NCI-H82 treated with DMSO at 0.1 percent for 48 hours (cell line): Measurements from ENCODE around the gene GTF3C5.

Experiments used
- DNase-seq: peaks from one replicate; lab custom pipeline; 2025; ENCODE audit not compliant: unreplicated experiment; lab: John Stamatoyannopoulos, UW

The GTF3C5 gene

DNA sequence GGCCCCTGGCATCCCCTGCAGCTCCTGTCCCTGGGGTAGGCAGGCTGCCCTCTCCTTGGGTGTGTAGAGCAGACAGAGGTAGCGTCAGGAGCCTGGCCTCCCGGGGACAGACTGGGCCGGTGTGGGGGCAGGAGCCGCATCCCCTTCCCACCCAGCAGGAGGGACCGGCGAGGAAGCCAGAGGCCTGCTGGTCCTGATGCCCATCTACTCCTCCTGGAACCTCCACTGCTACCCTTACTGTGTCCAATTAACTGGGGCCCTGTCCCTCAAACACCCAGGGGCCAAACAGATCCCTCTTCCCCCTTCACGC is 74.6 kb downstream of the GTF3C5 start:
- no peak for DNase-seq

DNA sequence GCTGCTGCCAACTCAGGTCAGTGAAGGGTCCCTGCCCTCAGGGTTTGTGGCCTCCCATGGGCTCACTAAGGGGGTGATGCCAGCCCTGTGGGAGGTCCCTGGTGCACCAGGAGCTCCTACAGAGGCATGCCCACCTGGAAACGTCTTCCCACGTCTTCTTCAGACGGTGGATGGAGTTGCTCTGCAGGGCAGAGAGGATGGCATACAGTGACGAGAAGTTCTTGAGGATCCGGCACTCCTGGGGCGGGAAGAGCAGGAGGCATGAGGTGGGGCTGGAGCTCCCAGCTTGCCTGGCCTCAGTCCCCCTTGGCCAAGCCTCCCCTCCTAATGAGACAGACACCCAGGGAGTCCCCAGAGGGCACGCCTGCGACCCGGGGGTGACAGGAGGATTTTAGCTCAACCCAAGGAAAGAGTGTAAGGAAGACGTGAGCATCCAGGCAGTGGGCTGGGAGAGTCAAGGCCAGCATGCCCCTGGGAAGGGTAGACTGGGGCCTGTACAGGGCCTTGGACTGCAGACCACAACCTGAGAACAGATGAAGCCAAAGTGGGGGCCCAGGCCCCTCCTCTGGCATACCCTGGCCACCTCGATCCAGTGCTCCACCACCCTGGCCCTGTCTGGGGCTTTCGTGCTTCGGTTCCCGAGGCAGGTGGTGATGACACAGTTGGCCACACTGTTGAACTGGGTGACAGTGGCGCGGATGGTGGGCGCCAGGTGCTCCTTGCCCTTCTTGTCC is 75.9 kb downstream of the GTF3C5 start:
- no peak for DNase-seq

DNA sequence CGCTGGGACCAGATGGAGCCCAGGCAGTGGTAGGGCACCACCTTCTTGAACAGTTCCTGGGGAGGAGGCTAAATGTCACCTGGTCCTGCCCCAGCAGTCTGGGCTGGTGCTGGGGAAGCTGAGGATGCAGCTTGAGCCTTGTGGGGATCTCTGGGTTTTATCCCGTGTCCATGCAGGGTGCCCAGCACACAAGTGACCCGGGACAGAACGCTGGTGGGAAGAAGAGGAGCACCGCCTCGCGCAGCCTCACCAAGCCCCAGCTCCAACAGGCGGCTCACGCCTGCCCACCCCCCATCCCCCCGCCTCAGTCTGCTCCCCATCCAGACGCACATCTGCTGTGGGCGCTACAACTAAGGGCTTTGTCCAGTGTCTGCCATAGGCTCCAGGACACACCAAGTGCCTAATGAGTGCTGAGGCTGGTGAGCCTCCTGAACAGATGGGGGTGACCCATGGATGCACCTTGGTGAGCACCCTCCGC is 76.5 kb downstream of the GTF3C5 start:
- no peak for DNase-seq
